Body of pancreas (tissue), 4 donors: Measurements from ENCODE around the gene SMAD5. TPM values are rescaled to one million over a fixed set of nuclear protein-coding genes. Genes with fewer than 3 reads are reported as not detected.
A peak's percentile ranks its signal among the peaks of the same experiment; 100 is the strongest.

Source experiments
- ATAC-seq: fragments of 150-250 bp; one replicate; pipeline ENCODE4 v1.9.1; 2016
- DNase-seq, 4 donors: peaks; one replicate each; pipeline ENCODE4 v3.0.0-alpha.2; 2019
- H3K27ac ChIP-seq, 4 donors: fragments of 200-600 bp; sonication (generic); 1 replicate in 3 of 4; 2 replicates in 1 of 4; pipeline versions ENCODE4 v1.5.1 to v1.6.1; 2016 to 2019; ENCODE audit warnings: mild to moderate bottlenecking in 1 of 4, mixed read lengths in 1 of 4, moderate library complexity in 1 of 4
- H3K27me3 ChIP-seq, 2 donors: fragments of 200-600 bp; sonication (generic); one replicate each; pipeline ENCODE4 v1.6.0; 2016; ENCODE audit warnings: mild to moderate bottlenecking in 1 of 2
- H3K36me3 ChIP-seq, 2 donors: fragments of 200-600 bp; sonication (generic); replicated peaks in 1 of 2; 2 replicates each; pipeline ENCODE4 v1.5.1; 2016; ENCODE audit warnings: low read depth in 2 of 2; ENCODE audit not compliant: insufficient read depth in 1 of 2
- H3K4me1 ChIP-seq: fragments of 200-600 bp; sonication (generic); one replicate; pipeline ENCODE4 v1.6.0; 2016
- H3K4me3 ChIP-seq, 2 donors: fragments of 200-600 bp; sonication (generic); 1 replicate in 1 of 2; 2 replicates in 1 of 2; pipeline ENCODE4 v1.5.1; 2016 to 2019
- H3K9me3 ChIP-seq, 3 donors: fragments of 200-600 bp; sonication (generic); 1 replicate in 2 of 3; 2 replicates in 1 of 3; pipeline ENCODE4 v1.5.1; 2016
- POLR2A ChIP-seq, 3 donors: fragments of 450-650 bp; IDR thresholded peaks; one replicate each; pipeline ENCODE4 v1.6.1; 2016; ENCODE audit warnings: antibody characterized with exemption in 3 of 3, mild to moderate bottlenecking in 2 of 3
- WGBS, 2 donors: methylation state at CpG; one replicate each; pipeline ENCODE4 v1.1.5; 2017; 5-methylcytosine and 5-hydroxymethylcytosine counted together
- intact Hi-C: fragments of 100-400 bp; cut with DNase I; formaldehyde crosslinking; loops from one replicate; pipeline ENCODE4 v1.15.1; 2023
- total RNA-seq, 2 donors: library from RNA; depleted of rRNA; stranded (reverse); fragments of >200 nt; gene quantifications; one replicate each; pipeline ENCODE4 v1.1.0, GENCODE V29; 2016
- TF ChIP-seq, protein P1 (sequence below), 7 experiments: fragments of 450-650 bp in 4 of 7; fragments of 200-600 bp in 3 of 7; sonication (generic) in 3 of 7; IDR thresholded peaks; one replicate each; pipeline ENCODE4 v1.5.1; 2016 to 2019; ENCODE audit warnings: antibody characterized with exemption in 7 of 7

SMAD5 gene
- total RNA-seq, 2 donors from 2014 or later, result 24.1 to 35.0 TPM

DNA sequence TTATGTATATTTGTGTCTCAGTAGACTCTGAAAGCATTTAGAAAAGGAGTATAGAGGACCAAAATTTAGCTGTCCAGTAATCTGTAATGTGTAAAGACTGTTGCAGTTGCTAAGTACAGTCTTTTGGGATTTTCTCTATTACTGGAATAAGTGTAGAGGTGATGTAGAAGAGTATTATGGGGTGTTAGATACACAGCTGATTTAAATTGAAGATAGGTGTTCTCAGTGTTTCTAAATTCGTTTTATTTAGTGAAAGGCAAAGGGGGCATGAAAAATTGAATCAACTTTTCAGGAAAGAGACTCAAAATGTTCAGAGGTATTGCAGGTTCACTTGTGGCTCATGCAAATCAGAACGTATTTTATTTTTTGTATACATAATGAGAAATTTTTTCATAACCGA lies 13.6 kb downstream of the SMAD5 start:
- Histone ChIP-seq H3K4me3 (no peak overlapping the region), H3K9me3 (no peaks in the 10 kb centered on the region), H3K36me3 (no peaks in the 10 kb centered on the region), H3K27me3 (no peaks in the 10 kb centered on the region), H3K4me1 (peaks cover 41% of the 10 kb centered on the region), H3K27ac (no peak overlapping the region)
- intact Hi-C loops, result no loop called here
- DNase-seq (no peak), ATAC-seq (no peak)
- 64 to 65% methylated on average over 3 of the region's 3 CpGs for WGBS, 2 donors
- TF ChIP-seq, protein P1, sequence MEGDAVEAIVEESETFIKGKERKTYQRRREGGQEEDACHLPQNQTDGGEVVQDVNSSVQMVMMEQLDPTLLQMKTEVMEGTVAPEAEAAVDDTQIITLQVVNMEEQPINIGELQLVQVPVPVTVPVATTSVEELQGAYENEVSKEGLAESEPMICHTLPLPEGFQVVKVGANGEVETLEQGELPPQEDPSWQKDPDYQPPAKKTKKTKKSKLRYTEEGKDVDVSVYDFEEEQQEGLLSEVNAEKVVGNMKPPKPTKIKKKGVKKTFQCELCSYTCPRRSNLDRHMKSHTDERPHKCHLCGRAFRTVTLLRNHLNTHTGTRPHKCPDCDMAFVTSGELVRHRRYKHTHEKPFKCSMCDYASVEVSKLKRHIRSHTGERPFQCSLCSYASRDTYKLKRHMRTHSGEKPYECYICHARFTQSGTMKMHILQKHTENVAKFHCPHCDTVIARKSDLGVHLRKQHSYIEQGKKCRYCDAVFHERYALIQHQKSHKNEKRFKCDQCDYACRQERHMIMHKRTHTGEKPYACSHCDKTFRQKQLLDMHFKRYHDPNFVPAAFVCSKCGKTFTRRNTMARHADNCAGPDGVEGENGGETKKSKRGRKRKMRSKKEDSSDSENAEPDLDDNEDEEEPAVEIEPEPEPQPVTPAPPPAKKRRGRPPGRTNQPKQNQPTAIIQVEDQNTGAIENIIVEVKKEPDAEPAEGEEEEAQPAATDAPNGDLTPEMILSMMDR (IDR thresholded peaks at IDR 0.05), result no peak
- no peak for TF ChIP-seq POLR2A (IDR thresholded peaks at IDR 0.05)

DNA sequence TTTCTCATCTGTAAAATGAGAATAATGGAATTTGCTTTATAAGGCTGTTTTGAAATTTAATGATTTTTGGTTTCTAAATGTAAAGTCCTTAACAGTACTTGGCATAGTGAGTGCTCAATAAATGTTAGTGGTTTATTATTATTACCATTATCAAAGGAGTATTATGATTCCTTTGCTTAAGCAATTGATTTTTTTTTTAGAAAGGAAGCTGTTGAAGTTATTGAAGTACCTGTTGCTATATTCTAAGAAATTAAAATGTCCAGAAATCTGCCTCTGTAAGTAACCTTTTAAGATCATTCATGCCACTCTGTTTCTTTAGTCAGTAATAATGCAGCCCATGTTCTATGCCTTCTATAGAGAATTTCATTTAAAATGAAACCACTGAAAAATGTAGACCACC lies 15.0 kb downstream of the SMAD5 start:
- TF ChIP-seq, protein P1 (IDR thresholded peaks at IDR 0.05), result no peak
- no peak for TF ChIP-seq POLR2A (IDR thresholded peaks at IDR 0.05)
- H3K27ac ChIP-seq, result no peak overlapping the region
- DNase-seq (no peak), ATAC-seq (no peak)
- H3K27me3 ChIP-seq, result no peaks in the 10 kb centered on the region
- peaks cover 45% of the 10 kb centered on the region for H3K4me1 ChIP-seq
- intact Hi-C loops, result no loop called here
- H3K36me3 ChIP-seq, result no peaks in the 10 kb centered on the region
- no peaks in the 10 kb centered on the region for H3K9me3 ChIP-seq
- H3K4me3 ChIP-seq, result no peak overlapping the region

DNA sequence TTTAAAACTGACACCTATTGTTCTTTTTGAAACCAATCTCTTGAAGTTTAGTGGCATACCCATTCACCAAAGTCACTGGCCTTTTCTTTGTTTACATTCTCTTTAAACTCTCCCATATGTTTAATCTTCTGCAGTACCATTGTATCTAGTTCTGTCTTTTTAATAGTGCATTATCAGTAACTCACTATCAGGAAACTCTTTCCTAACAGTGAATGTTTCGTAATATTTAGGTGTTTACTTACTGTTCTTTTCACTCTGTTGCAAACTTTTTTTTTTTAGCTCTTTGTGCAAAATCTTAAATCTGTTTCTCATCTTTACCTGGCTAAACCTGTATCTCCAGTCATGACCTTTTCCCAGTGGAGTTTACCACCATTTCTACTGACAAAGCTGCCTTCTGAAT lies 17.2 kb downstream of the SMAD5 start:
- peaks cover 31% of the 10 kb centered on the region for H3K4me1 ChIP-seq

DNA sequence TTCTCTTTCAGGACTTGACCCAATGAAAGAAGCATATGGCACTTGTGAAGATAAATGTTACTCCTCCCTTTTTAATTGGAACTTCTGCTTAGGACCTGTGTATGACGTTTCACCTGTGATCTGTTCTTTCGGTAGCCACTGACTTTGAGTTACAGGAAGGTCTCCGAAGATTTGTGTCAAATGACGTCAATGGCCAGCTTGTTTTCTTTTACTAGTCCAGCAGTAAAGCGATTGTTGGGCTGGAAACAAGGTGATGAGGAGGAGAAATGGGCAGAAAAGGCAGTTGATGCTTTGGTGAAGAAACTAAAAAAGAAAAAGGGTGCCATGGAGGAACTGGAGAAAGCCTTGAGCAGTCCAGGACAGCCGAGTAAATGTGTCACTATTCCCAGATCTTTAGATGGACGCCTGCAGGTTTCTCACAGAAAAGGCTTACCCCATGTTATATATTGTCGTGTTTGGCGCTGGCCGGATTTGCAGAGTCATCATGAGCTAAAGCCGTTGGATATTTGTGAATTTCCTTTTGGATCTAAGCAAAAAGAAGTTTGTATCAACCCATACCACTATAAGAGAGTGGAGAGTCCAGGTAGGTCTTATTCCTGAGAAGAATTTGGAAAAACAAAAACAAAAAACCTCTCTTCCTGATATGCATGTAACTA lies 21.1 kb downstream of the SMAD5 start:
- Histone ChIP-seq H3K9me3 (no peaks in the 10 kb centered on the region), H3K36me3 (peaks cover 0 to 4% of the 10 kb centered on the region in 2 donors), H3K4me1 (peaks cover 26% of the 10 kb centered on the region), H3K27me3 (no peaks in the 10 kb centered on the region), H3K4me3 (no peak overlapping the region), H3K27ac (no peak overlapping the region)
- intact Hi-C loops, result no loop called here
- ATAC-seq (no peak), DNase-seq (no peak)
- TF ChIP-seq POLR2A (IDR thresholded peaks at IDR 0.05), result no peak
- TF ChIP-seq, protein P1 (IDR thresholded peaks at IDR 0.05), result no peak
- 91% methylated on average over 11 of the region's 11 CpGs for WGBS, 2 donors

More for the DNA sequence above, 17.2 kb downstream of the SMAD5 start:
- 18 to 19% methylated on average over 1 of the region's 1 CpG for WGBS, 2 donors
- DNase-seq (no peak), ATAC-seq (peak; percentile 48)
- Histone ChIP-seq H3K9me3 (no peaks in the 10 kb centered on the region), H3K36me3 (peaks cover 0 to 4% of the 10 kb centered on the region in 2 donors), H3K4me3 (no peak overlapping the region), H3K27ac (peak overlapping the region in 1 of 4 donors; percentile 37), H3K27me3 (no peaks in the 10 kb centered on the region)
- TF ChIP-seq, protein P1 (IDR thresholded peaks at IDR 0.05), result no peak
- TF ChIP-seq POLR2A (IDR thresholded peaks at IDR 0.05), result no peak
- intact Hi-C loops, result no loop called here

DNA sequence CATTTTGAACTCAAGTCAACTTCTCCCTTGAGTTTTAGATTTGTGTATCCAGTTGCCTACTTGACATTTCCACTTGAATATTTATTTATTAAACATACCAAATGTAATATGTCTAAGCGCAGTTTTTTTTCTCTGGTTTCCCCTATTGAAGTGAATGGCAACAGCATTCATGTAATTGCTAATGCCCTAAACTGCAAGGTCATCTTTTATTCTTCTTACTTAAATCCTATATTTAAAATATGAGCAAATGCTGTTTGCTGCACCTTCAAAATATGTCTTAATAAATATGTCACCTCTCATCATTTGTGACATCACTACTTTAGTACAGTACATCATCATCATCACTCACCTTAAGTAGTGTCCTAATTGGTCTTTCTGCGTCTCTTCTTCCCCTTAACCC lies 22.4 kb downstream of the SMAD5 start:
- DNase-seq (no peak), ATAC-seq (no peak)
- TF ChIP-seq, protein P1 (IDR thresholded peaks at IDR 0.05), result no peak
- no peak for TF ChIP-seq POLR2A (IDR thresholded peaks at IDR 0.05)
- no peak overlapping the region for H3K4me3 ChIP-seq
- H3K4me1 ChIP-seq, result peaks cover 18% of the 10 kb centered on the region
- no peak overlapping the region for H3K27ac ChIP-seq
- H3K36me3 ChIP-seq, result peaks cover 0 to 4% of the 10 kb centered on the region in 2 donors
- intact Hi-C loops, result no loop called here
- H3K9me3 ChIP-seq, result no peaks in the 10 kb centered on the region
- WGBS, 2 donors, result 89 to 98% methylated on average over 2 of the region's 2 CpGs
- no peaks in the 10 kb centered on the region for H3K27me3 ChIP-seq
